ENCODE results near the gene ARHGAP21.
"Not testable (repeated sequence)": the region's sequence is repeated elsewhere in the genome, so short reads cannot be mapped to it uniquely, and the experiment has no call there.

ARHGAP21 gene

GRCh38 chr10:24670964-24671670 is 52.6 kb downstream of the ARHGAP21 start:
- DNase-seq (ENCODE audit: low read depth): no peak
- H3K4me3 ChIP-seq (ENCODE audit: low read depth, low read length): no peak overlapping the region
- no peak for TF ChIP-seq CTCF (conservative IDR thresholded peaks at IDR 0.05; ENCODE audit: low read depth, low read length)

- TF ChIP-seq CTCF (conservative IDR thresholded peaks at IDR 0.05; ENCODE audit: low read depth, low read length): no peak
- DNase-seq (ENCODE audit: low read depth): no peak
- no peak overlapping the region for H3K4me3 ChIP-seq (ENCODE audit: low read depth, low read length)
Observed at GRCh38 chr10:24669285-24669852, 54.3 kb downstream of the ARHGAP21 start.

- TF ChIP-seq CTCF (conservative IDR thresholded peaks at IDR 0.05; ENCODE audit: low read depth, low read length): no peak
- DNase-seq (ENCODE audit: low read depth): no peak
Observed at GRCh38 chr10:24668247-24668646, 55.4 kb downstream of the ARHGAP21 start.

GRCh38 chr10:24664991-24665390 is 58.7 kb downstream of the ARHGAP21 start:
- TF ChIP-seq CTCF (conservative IDR thresholded peaks at IDR 0.05; ENCODE audit: low read depth, low read length): no peak
- no peak for DNase-seq (ENCODE audit: low read depth)
- no peak overlapping the region for H3K4me3 ChIP-seq (ENCODE audit: low read depth, low read length)

More at GRCh38 chr10:24668247-24668646, 55.4 kb downstream of the ARHGAP21 start:
- no peak overlapping the region for H3K4me3 ChIP-seq (ENCODE audit: low read depth, low read length)

GRCh38 chr10:24661376-24661775 is 62.3 kb downstream of the ARHGAP21 start:
- no peak overlapping the region for H3K4me3 ChIP-seq (ENCODE audit: low read depth, low read length)
- DNase-seq (ENCODE audit: low read depth): no peak
- no peak for TF ChIP-seq CTCF (conservative IDR thresholded peaks at IDR 0.05; ENCODE audit: low read depth, low read length)

GRCh38 chr10:24658319-24658718 is 65.4 kb downstream of the ARHGAP21 start:
- DNase-seq (ENCODE audit: low read depth); H3K4me3 ChIP-seq (ENCODE audit: low read depth, low read length): not testable (repeated sequence)

GRCh38 chr10:24656326-24656725 is 67.4 kb downstream of the ARHGAP21 start:
- not testable (repeated sequence) for DNase-seq (ENCODE audit: low read depth); H3K4me3 ChIP-seq (ENCODE audit: low read depth, low read length)

GRCh38 chr10:24652381-24652957 is 71.2 kb downstream of the ARHGAP21 start:
- TF ChIP-seq CTCF (conservative IDR thresholded peaks at IDR 0.05; ENCODE audit: low read depth, low read length): no peak
- no peak for DNase-seq (ENCODE audit: low read depth)
- H3K4me3 ChIP-seq (ENCODE audit: low read depth, low read length): no peak overlapping the region

Measured in choroid plexus epithelial cell (primary cell).